ENCODE measurements around the gene STK10.

- TF ChIP-seq EZH2 (IDR thresholded peaks at IDR 0.05; ENCODE audit: borderline replicate concordance, low read length), result no peak
- no peak for TF ChIP-seq CTCF (conservative IDR thresholded peaks at IDR 0.05 in 1 of 2, IDR thresholded peaks at IDR 0.05 in 1 of 2; ENCODE audit: extremely low read depth in 1 of 2, insufficient read depth in 1 of 2, low read depth in 1 of 2, low read length in 2 of 2)
These were observed 105.8 kb downstream of the STK10 start for GRCh38 chr5:172082180-172082579.
